GM18519 (cell line): Measurements from ENCODE around the gene SLC10A7.

Experiments used
- ATAC-seq: cut with Tn5 transposase; IDR thresholded peaks from one replicate; pipeline ENCODE4 v1.9.1; 2021; ENCODE audit warnings: mild to moderate bottlenecking, moderate library complexity; ENCODE audit not compliant: unreplicated experiment, low FRiP score

SLC10A7 gene

GRCh38 chr4:146273204-146273901 lies 248.4 kb downstream of the SLC10A7 start:
- peak; percentile 80 for ATAC-seq

- ATAC-seq = no peak
Observed at GRCh38 chr4:146271466-146271865, 250.3 kb downstream of the SLC10A7 start.

- peak; percentile 47 for ATAC-seq
Observed at GRCh38 chr4:146269228-146269653, 252.5 kb downstream of the SLC10A7 start.

- no peak for ATAC-seq
Observed at GRCh38 chr4:146267826-146268225, 253.9 kb downstream of the SLC10A7 start.

- no peak for ATAC-seq
Observed at GRCh38 chr4:146265950-146266490, 255.7 kb downstream of the SLC10A7 start.

GRCh38 chr4:146263793-146264192 lies 257.9 kb downstream of the SLC10A7 start:
- ATAC-seq = no peak

- no peak for ATAC-seq
Observed at GRCh38 chr4:146261041-146261440, 260.7 kb downstream of the SLC10A7 start.

GRCh38 chr4:146260521-146260920 lies 261.2 kb downstream of the SLC10A7 start:
- no peak for ATAC-seq

- ATAC-seq = no peak
Observed at GRCh38 chr4:146257511-146257910, 264.2 kb downstream of the SLC10A7 start.

GRCh38 chr4:146256328-146256727 lies 265.4 kb downstream of the SLC10A7 start:
- no peak for ATAC-seq

GRCh38 chr4:146255874-146256273 lies 265.9 kb downstream of the SLC10A7 start:
- ATAC-seq = no peak

GRCh38 chr4:146255463-146255862 lies 266.3 kb downstream of the SLC10A7 start:
- no peak for ATAC-seq

GRCh38 chr4:146252969-146253611 lies 268.6 kb downstream of the SLC10A7 start:
- ATAC-seq = no peak

- ATAC-seq = no peak
Observed at GRCh38 chr4:146247356-146247755, 274.4 kb downstream of the SLC10A7 start.

- no peak for ATAC-seq
Observed at GRCh38 chr4:146246381-146246780, 275.4 kb downstream of the SLC10A7 start.

- no peak for ATAC-seq
Observed at GRCh38 chr4:146245850-146246249, 275.9 kb downstream of the SLC10A7 start.

- ATAC-seq = no peak
Observed at GRCh38 chr4:146245246-146245645, 276.5 kb downstream of the SLC10A7 start.

GRCh38 chr4:146244496-146244895 lies 277.2 kb downstream of the SLC10A7 start:
- no peak for ATAC-seq

- ATAC-seq = no peak
Observed at GRCh38 chr4:146243883-146244277, 277.9 kb downstream of the SLC10A7 start.

- ATAC-seq = peak; percentile 94
Observed at GRCh38 chr4:146243141-146243882, 278.4 kb downstream of the SLC10A7 start.

- ATAC-seq = no peak
Observed at GRCh38 chr4:146238107-146238506, 283.6 kb downstream of the SLC10A7 start.
